Measurements from ENCODE around the gene CDK6. TPM values are rescaled to one million over a fixed set of nuclear protein-coding genes. Genes with fewer than 3 reads are reported as not detected.

The CDK6 gene
- total RNA-seq, 1 donor: 45.6 TPM

DNA sequence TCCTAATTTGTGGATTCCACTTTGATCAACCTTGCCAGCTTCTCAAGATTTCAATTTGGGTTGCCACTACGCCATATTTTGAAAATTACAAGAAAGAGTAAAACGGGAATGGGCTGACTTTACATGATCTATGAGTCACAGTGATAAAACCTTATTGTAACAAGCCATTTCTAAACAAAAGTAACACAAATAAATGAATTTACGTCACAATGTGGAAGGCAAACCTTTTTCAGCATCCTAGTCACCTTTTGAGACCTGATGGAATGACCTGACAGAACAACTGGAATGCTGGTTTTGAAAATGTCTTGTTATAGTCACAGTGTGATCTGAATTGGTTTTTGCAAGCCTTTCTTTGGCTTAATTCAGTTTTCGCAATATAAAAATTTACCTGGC lies 85.9 kb downstream of the CDK6 start:
- Histone ChIP-seq H3K4me1 (ENCODE audit: insufficient read depth, low read length) (peaks cover 55% of the 10 kb centered on the region), H3K27me3 (ENCODE audit: insufficient read depth, low read length) (no peaks in the 10 kb centered on the region), H2AFZ (ENCODE audit: low read length) (no peak overlapping the region), H4K20me1 (ENCODE audit: insufficient read depth, low read length) (no peaks in the 10 kb centered on the region), H3K36me3 (ENCODE audit: insufficient read depth, low read length) (no peaks in the 10 kb centered on the region), H3K4me3 (ENCODE audit: insufficient read depth, low read length) (no peak overlapping the region), H3K27ac (ENCODE audit: low read depth, low read length) (peak overlapping the region; percentile 93), H3K4me2 (ENCODE audit: insufficient read depth, low read length) (no peak overlapping the region), H3K79me2 (ENCODE audit: insufficient read depth, low read length) (peaks cover 79% of the 10 kb centered on the region), H3K9me3 (ENCODE audit: low read depth, low read length) (no peaks in the 10 kb centered on the region)
- no peak for DNase-seq (ENCODE audit: insufficient read length, low spot score, missing footprints)
- TF ChIP-seq, protein P1, sequence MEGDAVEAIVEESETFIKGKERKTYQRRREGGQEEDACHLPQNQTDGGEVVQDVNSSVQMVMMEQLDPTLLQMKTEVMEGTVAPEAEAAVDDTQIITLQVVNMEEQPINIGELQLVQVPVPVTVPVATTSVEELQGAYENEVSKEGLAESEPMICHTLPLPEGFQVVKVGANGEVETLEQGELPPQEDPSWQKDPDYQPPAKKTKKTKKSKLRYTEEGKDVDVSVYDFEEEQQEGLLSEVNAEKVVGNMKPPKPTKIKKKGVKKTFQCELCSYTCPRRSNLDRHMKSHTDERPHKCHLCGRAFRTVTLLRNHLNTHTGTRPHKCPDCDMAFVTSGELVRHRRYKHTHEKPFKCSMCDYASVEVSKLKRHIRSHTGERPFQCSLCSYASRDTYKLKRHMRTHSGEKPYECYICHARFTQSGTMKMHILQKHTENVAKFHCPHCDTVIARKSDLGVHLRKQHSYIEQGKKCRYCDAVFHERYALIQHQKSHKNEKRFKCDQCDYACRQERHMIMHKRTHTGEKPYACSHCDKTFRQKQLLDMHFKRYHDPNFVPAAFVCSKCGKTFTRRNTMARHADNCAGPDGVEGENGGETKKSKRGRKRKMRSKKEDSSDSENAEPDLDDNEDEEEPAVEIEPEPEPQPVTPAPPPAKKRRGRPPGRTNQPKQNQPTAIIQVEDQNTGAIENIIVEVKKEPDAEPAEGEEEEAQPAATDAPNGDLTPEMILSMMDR (IDR thresholded peaks at IDR 0.05; ENCODE audit: extremely low read depth, low read depth, low read length): no peak

GRCh38 chr7:92749832-92750446 lies 86.4 kb downstream of the CDK6 start:
- Histone ChIP-seq H4K20me1 (ENCODE audit: insufficient read depth, low read length) (no peaks in the 10 kb centered on the region), H3K79me2 (ENCODE audit: insufficient read depth, low read length) (peaks cover 79% of the 10 kb centered on the region), H3K27ac (ENCODE audit: low read depth, low read length) (peak overlapping the region; percentile 93), H3K4me1 (ENCODE audit: insufficient read depth, low read length) (peaks cover 55% of the 10 kb centered on the region), H3K27me3 (ENCODE audit: insufficient read depth, low read length) (no peaks in the 10 kb centered on the region), H3K4me3 (ENCODE audit: insufficient read depth, low read length) (no peak overlapping the region), H3K9me3 (ENCODE audit: low read depth, low read length) (no peaks in the 10 kb centered on the region), H3K36me3 (ENCODE audit: insufficient read depth, low read length) (no peaks in the 10 kb centered on the region), H2AFZ (ENCODE audit: low read length) (no peak overlapping the region), H3K4me2 (ENCODE audit: insufficient read depth, low read length) (peak overlapping the region; percentile 4)
- no peak for DNase-seq (ENCODE audit: insufficient read length, low spot score, missing footprints)
- TF ChIP-seq, protein P1 (IDR thresholded peaks at IDR 0.05; ENCODE audit: extremely low read depth, low read depth, low read length): no peak

GRCh38 chr7:92749327-92749755 lies 87.0 kb downstream of the CDK6 start:
- H3K4me2 ChIP-seq (ENCODE audit: insufficient read depth, low read length): no peak overlapping the region
- TF ChIP-seq, protein P1 (IDR thresholded peaks at IDR 0.05; ENCODE audit: extremely low read depth, low read depth, low read length): no peak
- H3K4me1 ChIP-seq (ENCODE audit: insufficient read depth, low read length): peaks cover 55% of the 10 kb centered on the region
- H3K27me3 ChIP-seq (ENCODE audit: insufficient read depth, low read length): no peaks in the 10 kb centered on the region
- H3K4me3 ChIP-seq (ENCODE audit: insufficient read depth, low read length): no peak overlapping the region
- H3K36me3 ChIP-seq (ENCODE audit: insufficient read depth, low read length): no peaks in the 10 kb centered on the region
- peak overlapping the region; percentile 93 for H3K27ac ChIP-seq (ENCODE audit: low read depth, low read length)
- peaks cover 77% of the 10 kb centered on the region for H3K79me2 ChIP-seq (ENCODE audit: insufficient read depth, low read length)
- no peak for DNase-seq (ENCODE audit: insufficient read length, low spot score, missing footprints)
- no peaks in the 10 kb centered on the region for H4K20me1 ChIP-seq (ENCODE audit: insufficient read depth, low read length)
- no peaks in the 10 kb centered on the region for H3K9me3 ChIP-seq (ENCODE audit: low read depth, low read length)
- no peak overlapping the region for H2AFZ ChIP-seq (ENCODE audit: low read length)

GRCh38 chr7:92748495-92748894 lies 87.9 kb downstream of the CDK6 start:
- TF ChIP-seq, protein P1 (IDR thresholded peaks at IDR 0.05; ENCODE audit: extremely low read depth, low read depth, low read length): no peak

More at GRCh38 chr7:92748495-92748894, 87.9 kb downstream of the CDK6 start:
- no peak overlapping the region for H3K4me3 ChIP-seq (ENCODE audit: insufficient read depth, low read length)
- peaks cover 57% of the 10 kb centered on the region for H3K4me1 ChIP-seq (ENCODE audit: insufficient read depth, low read length)
- H4K20me1 ChIP-seq (ENCODE audit: insufficient read depth, low read length): no peaks in the 10 kb centered on the region
- H3K36me3 ChIP-seq (ENCODE audit: insufficient read depth, low read length): no peaks in the 10 kb centered on the region
- H2AFZ ChIP-seq (ENCODE audit: low read length): no peak overlapping the region
- no peak overlapping the region for H3K4me2 ChIP-seq (ENCODE audit: insufficient read depth, low read length)
- no peaks in the 10 kb centered on the region for H3K9me3 ChIP-seq (ENCODE audit: low read depth, low read length)
- peak overlapping the region; percentile 82 for H3K27ac ChIP-seq (ENCODE audit: low read depth, low read length)
- no peak for DNase-seq (ENCODE audit: insufficient read length, low spot score, missing footprints)
- H3K27me3 ChIP-seq (ENCODE audit: insufficient read depth, low read length): no peaks in the 10 kb centered on the region
- H3K79me2 ChIP-seq (ENCODE audit: insufficient read depth, low read length): peaks cover 77% of the 10 kb centered on the region
